ENCODE results near the gene MLPH. TPM values are rescaled to one million over a fixed set of nuclear protein-coding genes. Genes with fewer than 3 reads are reported as not detected.

MLPH gene
- total and polyA plus RNA-seq, 2 donors (not counting 1 experiment from before 2014, with no cell fraction given), result not detected

GRCh38 chr2:237495521-237496117 lies 8.6 kb downstream of the MLPH start:
- Mint-ChIP-seq H3K9me3 (ENCODE audit: insufficient read depth) (peaks cover 8% of the 10 kb centered on the region), H3K4me1 (no peaks in the 10 kb centered on the region), H3K27ac (no peak overlapping the region), H3K4me3 (no peak overlapping the region), H3K27me3 (peaks cover 42% of the 10 kb centered on the region)
- ATAC-seq (ENCODE audit: low read depth) (no peak), DNase-seq (no peak)
- intact Hi-C loops (cut with micrococcal nuclease), result no loop called here
- Histone ChIP-seq H3K9ac (ENCODE audit: low read length) (no peak overlapping the region), H3K4me1 (ENCODE audit: control insufficient read depth in 2 of 2, insufficient read depth in 2 of 2, low read length in 2 of 2) (no peaks in the 10 kb centered on the region), H2AFZ (ENCODE audit: insufficient read depth, low read depth, low read length, poor library complexity, severe bottlenecking) (no peak overlapping the region), H3K27me3 (replicated peaks in 1 of 4; ENCODE audit: control extremely low read depth in 1 of 4, control insufficient read depth in 3 of 4, insufficient read depth in 4 of 4, low read length in 3 of 4) (peaks cover 0 to 16% (median 0%) of the 10 kb centered on the region in 4 experiments), H3K4me3 (ENCODE audit: control extremely low read depth in 1 of 5, extremely low read depth in 1 of 5, insufficient read depth in 1 of 5, low read depth in 2 of 5, low read length in 4 of 5) (no peak overlapping the region), H3K36me3 (replicated peaks in 1 of 2; ENCODE audit: control extremely low read depth in 1 of 2, control insufficient read depth in 1 of 2, extremely low read depth in 1 of 2, insufficient read depth in 2 of 2, low read length in 1 of 2) (no peaks in the 10 kb centered on the region), H4K20me1 (ENCODE audit: control insufficient read depth, insufficient read depth, low read length, poor library complexity, severe bottlenecking) (no peaks in the 10 kb centered on the region), H3K9me3 (ENCODE audit: control extremely low read depth in 1 of 3, control insufficient read depth in 2 of 3, insufficient read depth in 1 of 3, low read length in 2 of 3) (peaks cover 1 to 19% (median 14%) of the 10 kb centered on the region in 3 donors), H3K4me2 (replicated peaks; ENCODE audit: low read depth, low read length, poor library complexity, severe bottlenecking) (no peak overlapping the region), H3K79me2 (ENCODE audit: control insufficient read depth, insufficient read depth, low read length) (no peaks in the 10 kb centered on the region), H3K27ac (ENCODE audit: low read length in 2 of 2) (no peak overlapping the region)
- POLR2A ChIA-PET, result no interaction called here
- TF ChIP-seq CTCF (IDR thresholded peaks at IDR 0.05), result no peak
- TF ChIP-seq EZH2 (IDR thresholded peaks at IDR 0.05; ENCODE audit: borderline replicate concordance, insufficient read depth, low read depth, low read length, poor library complexity, severe bottlenecking), result no peak
- CTCF ChIA-PET, result no interaction called here
- WGBS (ENCODE audit: insufficient coverage), result 85% methylated on average over 21 of the region's 21 CpGs

GRCh38 chr2:237496428-237496827 lies 9.4 kb downstream of the MLPH start:
- CTCF ChIA-PET, result no interaction called here
- intact Hi-C loops (cut with micrococcal nuclease), result no loop called here

More at GRCh38 chr2:237496428-237496827, 9.4 kb downstream of the MLPH start:
- H3K27me3 Mint-ChIP-seq, result peaks cover 48% of the 10 kb centered on the region
- peaks cover 0 to 12% (median 0%) of the 10 kb centered on the region in 4 experiments for H3K27me3 ChIP-seq (replicated peaks in 1 of 4; ENCODE audit: control extremely low read depth in 1 of 4, control insufficient read depth in 3 of 4, insufficient read depth in 4 of 4, low read length in 3 of 4)
- H2AFZ ChIP-seq (ENCODE audit: insufficient read depth, low read depth, low read length, poor library complexity, severe bottlenecking), result no peak overlapping the region
- TF ChIP-seq CTCF (IDR thresholded peaks at IDR 0.05), result no peak
- no peak for TF ChIP-seq EZH2 (IDR thresholded peaks at IDR 0.05; ENCODE audit: borderline replicate concordance, insufficient read depth, low read depth, low read length, poor library complexity, severe bottlenecking)
- H3K4me1 Mint-ChIP-seq, result no peaks in the 10 kb centered on the region
- DNase-seq (no peak), ATAC-seq (ENCODE audit: low read depth) (no peak)
- H3K27ac ChIP-seq (ENCODE audit: low read length in 2 of 2), result no peak overlapping the region
- no peaks in the 10 kb centered on the region for H3K36me3 ChIP-seq (replicated peaks in 1 of 2; ENCODE audit: control extremely low read depth in 1 of 2, control insufficient read depth in 1 of 2, extremely low read depth in 1 of 2, insufficient read depth in 2 of 2, low read length in 1 of 2)
- H3K4me2 ChIP-seq (replicated peaks; ENCODE audit: low read depth, low read length, poor library complexity, severe bottlenecking), result no peak overlapping the region
- H3K79me2 ChIP-seq (ENCODE audit: control insufficient read depth, insufficient read depth, low read length), result no peaks in the 10 kb centered on the region
- H3K4me1 ChIP-seq (ENCODE audit: control insufficient read depth in 2 of 2, insufficient read depth in 2 of 2, low read length in 2 of 2), result no peaks in the 10 kb centered on the region
- POLR2A ChIA-PET, result no interaction called here
- H3K4me3 Mint-ChIP-seq, result no peak overlapping the region
- H3K9ac ChIP-seq (ENCODE audit: low read length), result no peak overlapping the region
- H3K27ac Mint-ChIP-seq, result no peak overlapping the region
- H3K9me3 Mint-ChIP-seq (ENCODE audit: insufficient read depth), result peaks cover 7% of the 10 kb centered on the region
- no peak overlapping the region for H3K4me3 ChIP-seq (ENCODE audit: control extremely low read depth in 1 of 5, extremely low read depth in 1 of 5, insufficient read depth in 1 of 5, low read depth in 2 of 5, low read length in 4 of 5)
- WGBS (ENCODE audit: insufficient coverage), result 85% methylated on average over 7 of the region's 8 CpGs
- peaks cover 1 to 16% (median 7%) of the 10 kb centered on the region in 3 donors for H3K9me3 ChIP-seq (ENCODE audit: control extremely low read depth in 1 of 3, control insufficient read depth in 2 of 3, insufficient read depth in 1 of 3, low read length in 2 of 3)
- no peaks in the 10 kb centered on the region for H4K20me1 ChIP-seq (ENCODE audit: control insufficient read depth, insufficient read depth, low read length, poor library complexity, severe bottlenecking)

Measured in B cell (primary cell).